ENCODE results near the gene RBM33.
"Not testable (repeated sequence)": the region's sequence is repeated elsewhere in the genome, so short reads cannot be mapped to it uniquely, and the experiment has no call there.

Gene RBM33

GRCh38 chr7:155611808-155612447 is 32.5 kb upstream of the RBM33 start:
- Mint-ChIP-seq H3K27me3 (peaks cover 20 to 30% of the 10 kb centered on the region in 2 donors), H3K27ac (no peak overlapping the region), H3K36me3 (ENCODE audit: insufficient read depth) (peaks cover 2% of the 10 kb centered on the region), H3K9me3 (peaks cover 9 to 11% of the 10 kb centered on the region in 2 donors), H3K4me3 (no peak overlapping the region), H3K4me1 (ENCODE audit: low read depth in 2 of 2) (peaks cover 3 to 7% of the 10 kb centered on the region in 2 donors)
- DNase-seq: no peak
- no peak for ATAC-seq (replicated peaks)

- Mint-ChIP-seq H3K9me3 (peaks cover 9 to 13% of the 10 kb centered on the region in 2 donors), H3K27me3 (peaks cover 20 to 30% of the 10 kb centered on the region in 2 donors), H3K4me1 (ENCODE audit: low read depth in 2 of 2) (peaks cover 3 to 7% of the 10 kb centered on the region in 2 donors), H3K4me3 (no peak overlapping the region), H3K27ac (no peak overlapping the region), H3K36me3 (ENCODE audit: insufficient read depth) (peaks cover 2% of the 10 kb centered on the region)
- no peak for DNase-seq
- ATAC-seq (replicated peaks): no peak
Observed at GRCh38 chr7:155612658-155613057, 31.8 kb upstream of the RBM33 start.

GRCh38 chr7:155615085-155615484 is 29.4 kb upstream of the RBM33 start:
- Mint-ChIP-seq H3K9me3 (peaks cover 9 to 13% of the 10 kb centered on the region in 2 donors), H3K27me3 (peaks cover 14 to 28% of the 10 kb centered on the region in 2 donors)
- H3K27ac Mint-ChIP-seq; H3K4me1 Mint-ChIP-seq (ENCODE audit: low read depth in 2 of 2); H3K36me3 Mint-ChIP-seq (ENCODE audit: insufficient read depth); ATAC-seq (replicated peaks); DNase-seq; H3K4me3 Mint-ChIP-seq: not testable (repeated sequence)

- H3K9me3 Mint-ChIP-seq: peaks cover 9 to 13% of the 10 kb centered on the region in 2 donors
- no peak overlapping the region for H3K27ac Mint-ChIP-seq
- H3K4me1 Mint-ChIP-seq (ENCODE audit: low read depth in 2 of 2): no peaks in the 10 kb centered on the region
- peaks cover 19 to 27% of the 10 kb centered on the region in 2 donors for H3K27me3 Mint-ChIP-seq
- no peak for DNase-seq
- ATAC-seq (replicated peaks): no peak
- H3K4me3 Mint-ChIP-seq: no peak overlapping the region
- H3K36me3 Mint-ChIP-seq (ENCODE audit: insufficient read depth): peaks cover 2% of the 10 kb centered on the region
Observed at GRCh38 chr7:155618708-155619633, 25.5 kb upstream of the RBM33 start.

- no peak overlapping the region for H3K27ac Mint-ChIP-seq
- no peak overlapping the region for H3K4me3 Mint-ChIP-seq
- peaks cover 23 to 34% of the 10 kb centered on the region in 2 donors for H3K27me3 Mint-ChIP-seq
- DNase-seq (no peak), ATAC-seq (replicated peaks) (no peak)
- peaks cover 8 to 13% of the 10 kb centered on the region in 2 donors for H3K9me3 Mint-ChIP-seq
- no peaks in the 10 kb centered on the region for H3K4me1 Mint-ChIP-seq (ENCODE audit: low read depth in 2 of 2)
- peaks cover 2% of the 10 kb centered on the region for H3K36me3 Mint-ChIP-seq (ENCODE audit: insufficient read depth)
Observed at GRCh38 chr7:155619634-155620271, 24.7 kb upstream of the RBM33 start.

- Mint-ChIP-seq H3K9me3 (peaks cover under 1 to 8% of the 10 kb centered on the region in 2 donors), H3K36me3 (ENCODE audit: insufficient read depth) (no peaks in the 10 kb centered on the region), H3K4me1 (ENCODE audit: low read depth in 2 of 2) (no peaks in the 10 kb centered on the region), H3K4me3 (no peak overlapping the region), H3K27me3 (peaks cover 24 to 34% of the 10 kb centered on the region in 2 donors), H3K27ac (no peak overlapping the region)
- no peak for DNase-seq
- ATAC-seq (replicated peaks): no peak
Observed at GRCh38 chr7:155620497-155620896, 24.0 kb upstream of the RBM33 start.

GRCh38 chr7:155621418-155621980 is 23.0 kb upstream of the RBM33 start:
- ATAC-seq (replicated peaks) (no peak), DNase-seq (no peak)
- Mint-ChIP-seq H3K4me1 (ENCODE audit: low read depth in 2 of 2) (no peaks in the 10 kb centered on the region), H3K27me3 (peaks cover 24 to 34% of the 10 kb centered on the region in 2 donors), H3K27ac (no peak overlapping the region), H3K4me3 (no peak overlapping the region), H3K36me3 (ENCODE audit: insufficient read depth) (no peaks in the 10 kb centered on the region), H3K9me3 (peaks cover 0 to 5% of the 10 kb centered on the region in 2 donors)

- no peak for ATAC-seq (replicated peaks)
- no peak overlapping the region for H3K27ac Mint-ChIP-seq
- H3K36me3 Mint-ChIP-seq (ENCODE audit: insufficient read depth): no peaks in the 10 kb centered on the region
- peaks cover 0 to 2% of the 10 kb centered on the region in 2 donors for H3K9me3 Mint-ChIP-seq
- H3K4me3 Mint-ChIP-seq: no peak overlapping the region
- H3K4me1 Mint-ChIP-seq (ENCODE audit: low read depth in 2 of 2): no peaks in the 10 kb centered on the region
- H3K27me3 Mint-ChIP-seq: peaks cover 34 to 43% of the 10 kb centered on the region in 2 donors
- no peak for DNase-seq
Observed at GRCh38 chr7:155624412-155624811, 20.0 kb upstream of the RBM33 start.

- ATAC-seq (replicated peaks): no peak
- H3K4me1 Mint-ChIP-seq (ENCODE audit: low read depth in 2 of 2): peaks cover 0 to 2% of the 10 kb centered on the region in 2 donors
- H3K27ac Mint-ChIP-seq: no peak overlapping the region
- peaks cover 34 to 43% of the 10 kb centered on the region in 2 donors for H3K27me3 Mint-ChIP-seq
- H3K9me3 Mint-ChIP-seq: peaks cover 6 to 9% of the 10 kb centered on the region in 2 donors
- DNase-seq: no peak
- H3K36me3 Mint-ChIP-seq (ENCODE audit: insufficient read depth): no peaks in the 10 kb centered on the region
- no peak overlapping the region for H3K4me3 Mint-ChIP-seq
Observed at GRCh38 chr7:155625557-155625956, 18.9 kb upstream of the RBM33 start.

GRCh38 chr7:155629171-155629570 is 15.3 kb upstream of the RBM33 start:
- Mint-ChIP-seq H3K4me3 (no peak overlapping the region), H3K9me3 (peaks cover 6 to 9% of the 10 kb centered on the region in 2 donors), H3K4me1 (ENCODE audit: low read depth in 2 of 2) (peaks cover 0 to 2% of the 10 kb centered on the region in 2 donors), H3K36me3 (ENCODE audit: insufficient read depth) (no peaks in the 10 kb centered on the region), H3K27ac (no peak overlapping the region), H3K27me3 (peaks cover 14 to 15% of the 10 kb centered on the region in 2 donors)
- DNase-seq: no peak
- ATAC-seq (replicated peaks): no peak

GRCh38 chr7:155631155-155631554 is 13.3 kb upstream of the RBM33 start:
- H3K4me1 Mint-ChIP-seq (ENCODE audit: low read depth in 2 of 2): peaks cover 0 to 2% of the 10 kb centered on the region in 2 donors
- peaks cover 7 to 15% of the 10 kb centered on the region in 2 donors for H3K9me3 Mint-ChIP-seq
- no peak for ATAC-seq (replicated peaks)
- DNase-seq: no peak
- peaks cover 8 to 13% of the 10 kb centered on the region in 2 donors for H3K27me3 Mint-ChIP-seq
- no peak overlapping the region for H3K4me3 Mint-ChIP-seq
- no peaks in the 10 kb centered on the region for H3K36me3 Mint-ChIP-seq (ENCODE audit: insufficient read depth)
- no peak overlapping the region for H3K27ac Mint-ChIP-seq

GRCh38 chr7:155635817-155636216 is 8.6 kb upstream of the RBM33 start:
- ATAC-seq (replicated peaks): no peak

GRCh38 chr7:155637155-155637554 is 7.3 kb upstream of the RBM33 start:
- ATAC-seq (replicated peaks): no peak
- no peaks in the 10 kb centered on the region for H3K4me1 Mint-ChIP-seq (ENCODE audit: low read depth in 2 of 2)
- peaks cover 4 to 25% of the 10 kb centered on the region in 2 donors for H3K9me3 Mint-ChIP-seq

More at GRCh38 chr7:155635817-155636216, 8.6 kb upstream of the RBM33 start:
- peaks cover 3% of the 10 kb centered on the region for H3K36me3 Mint-ChIP-seq (ENCODE audit: insufficient read depth)
- DNase-seq: no peak
- H3K9me3 Mint-ChIP-seq: peaks cover 4 to 25% of the 10 kb centered on the region in 2 donors
- no peak overlapping the region for H3K27ac Mint-ChIP-seq
- H3K27me3 Mint-ChIP-seq: peaks cover 13 to 24% of the 10 kb centered on the region in 2 donors
- H3K4me1 Mint-ChIP-seq (ENCODE audit: low read depth in 2 of 2): no peaks in the 10 kb centered on the region
- H3K4me3 Mint-ChIP-seq: no peak overlapping the region

More at GRCh38 chr7:155637155-155637554, 7.3 kb upstream of the RBM33 start:
- no peak overlapping the region for H3K4me3 Mint-ChIP-seq
- DNase-seq: no peak
- H3K36me3 Mint-ChIP-seq (ENCODE audit: insufficient read depth): peaks cover 5% of the 10 kb centered on the region
- peaks cover 13 to 24% of the 10 kb centered on the region in 2 donors for H3K27me3 Mint-ChIP-seq
- H3K27ac Mint-ChIP-seq: no peak overlapping the region

Measured in effector memory CD8-positive, alpha-beta T cell (primary cell).